Fibroblast of lung (primary cell): ENCODE results near the gene CCDC12. TPM values are rescaled to one million over a fixed set of nuclear protein-coding genes. Genes with fewer than 3 reads are reported as not detected.

Experiments used
- DNase-seq, 2 donors: peaks; one replicate each; pipeline versions ENCODE4 v3.0.0 to v3.0.0-alpha.2; 2010; ENCODE audit warnings: low read depth in 2 of 2
- H2AFZ ChIP-seq: 2 replicates; pipeline ENCODE4 v1.5.1; 2012; ENCODE audit warnings: low read length, control low read depth, inconsistent platforms
- H3K27ac ChIP-seq: 2 replicates; pipeline ENCODE4 v1.5.1; 2011; ENCODE audit warnings: low read length, control low read depth; ENCODE audit not compliant: insufficient read depth
- H3K27me3 ChIP-seq: 2 replicates; pipeline ENCODE4 v1.5.1; 2011; ENCODE audit warnings: mild to moderate bottlenecking, low read length; ENCODE audit not compliant: control insufficient read depth, insufficient read depth
- H3K36me3 ChIP-seq: 2 replicates; pipeline ENCODE4 v1.5.1; 2011; ENCODE audit warnings: low read length; ENCODE audit not compliant: control insufficient read depth, insufficient read depth
- H3K4me1 ChIP-seq: 2 replicates; pipeline ENCODE4 v1.5.1; 2011; ENCODE audit warnings: low read length; ENCODE audit not compliant: control insufficient read depth, insufficient read depth; ENCODE audit errors: extremely low read depth
- H3K4me2 ChIP-seq: 2 replicates; pipeline ENCODE4 v1.5.1; 2011; ENCODE audit warnings: low read length, control low read depth; ENCODE audit not compliant: insufficient read depth; ENCODE audit errors: extremely low read depth
- H3K4me3 ChIP-seq, 4 experiments: fragments of 200-600 bp in 1 of 4; sonication (generic) in 1 of 4; replicated peaks in 1 of 4; 2 replicates each; pipeline ENCODE4 v1.5.1; 2011 to 2016; ENCODE audit warnings: low read length in 4 of 4, low read depth in 3 of 4, mild to moderate bottlenecking in 3 of 4, control low read depth in 2 of 4, inconsistent platforms in 1 of 4, mixed read lengths in 1 of 4; ENCODE audit not compliant: insufficient read depth in 1 of 4; ENCODE audit errors: control extremely low read depth in 1 of 4
- H3K79me2 ChIP-seq: 2 replicates; pipeline ENCODE4 v1.5.1; 2012; ENCODE audit warnings: mild to moderate bottlenecking, low read length, inconsistent platforms; ENCODE audit not compliant: control insufficient read depth, insufficient read depth
- H3K9ac ChIP-seq: 2 replicates; pipeline ENCODE4 v1.5.1; 2011; ENCODE audit warnings: mild to moderate bottlenecking, low read length, control low read depth; ENCODE audit not compliant: insufficient read depth
- H3K9me3 ChIP-seq: 2 replicates; pipeline ENCODE4 v1.5.1; 2012; ENCODE audit warnings: low read depth, low read length; ENCODE audit not compliant: control insufficient read depth, insufficient read depth
- H4K20me1 ChIP-seq: 2 replicates; pipeline ENCODE4 v1.5.1; 2011; ENCODE audit warnings: low read length; ENCODE audit not compliant: control insufficient read depth, insufficient read depth; ENCODE audit errors: extremely low read depth
- CTCF ChIP-seq, 2 donors: IDR thresholded peaks in 1 of 2; conservative IDR thresholded peaks in 1 of 2; 1 replicate in 1 of 2; 2 replicates in 1 of 2; pipeline ENCODE4 v1.5.1; 2011 to 2012; ENCODE audit warnings: low read length in 2 of 2, control low read depth in 1 of 2, inconsistent platforms in 1 of 2, low read depth in 1 of 2, mild to moderate bottlenecking in 1 of 2
- EZH2 ChIP-seq: IDR thresholded peaks from 2 replicates; pipeline ENCODE4 v1.5.1; 2012; ENCODE audit warnings: low read length, control low read depth, mild to moderate bottlenecking; ENCODE audit errors: missing control alignments
- polyA plus RNA-seq, 2 donors: library from polyadenylated mRNA; depleted of rRNA in 1 of 2; stranded (reverse) in 1 of 2; unstranded in 1 of 2; fragments of >200 nt; gene quantifications; 2 replicates each; pipeline ENCODE4 v1.2.1, GENCODE V29; 2011 to 2012; ENCODE audit warnings: missing spikeins in 1 of 2
- total RNA-seq: library from RNA; depleted of rRNA; stranded (reverse); fragments of >200 nt; gene quantifications from 2 replicates; pipeline ENCODE4 v1.2.1, GENCODE V29; 2014

Gene CCDC12
- total and polyA plus RNA-seq, 2 donors (not counting 1 experiment from before 2014, with no cell fraction given): 28.0 to 29.2 TPM

GRCh38 chr3:46906471-46907058, 70.0 kb downstream of the CCDC12 start:
- H3K4me2 ChIP-seq: no peak overlapping the region
- H3K9me3 ChIP-seq: no peaks in the 10 kb centered on the region
- H4K20me1 ChIP-seq: no peaks in the 10 kb centered on the region
- no peak for TF ChIP-seq CTCF (conservative IDR thresholded peaks at IDR 0.05 in 1 of 2, IDR thresholded peaks at IDR 0.05 in 1 of 2; ENCODE audit: low read depth in 1 of 2, low read length in 2 of 2)
- TF ChIP-seq EZH2: no peak
- H3K27ac ChIP-seq: no peak overlapping the region
- no peaks in the 10 kb centered on the region for H3K36me3 ChIP-seq
- DNase-seq: no peak
- no peaks in the 10 kb centered on the region for H3K79me2 ChIP-seq
- H3K4me1 ChIP-seq: peaks cover 6% of the 10 kb centered on the region
- H3K27me3 ChIP-seq: peaks cover 6% of the 10 kb centered on the region
- no peak overlapping the region for H3K4me3 ChIP-seq
- no peak overlapping the region for H2AFZ ChIP-seq
- no peak overlapping the region for H3K9ac ChIP-seq

GRCh38 chr3:46905661-46906451, 70.7 kb downstream of the CCDC12 start:
- no peaks in the 10 kb centered on the region for H3K79me2 ChIP-seq
- H3K36me3 ChIP-seq: no peaks in the 10 kb centered on the region
- H3K9ac ChIP-seq: no peak overlapping the region
- TF ChIP-seq EZH2: no peak
- no peak for TF ChIP-seq CTCF (conservative IDR thresholded peaks at IDR 0.05 in 1 of 2, IDR thresholded peaks at IDR 0.05 in 1 of 2; ENCODE audit: low read depth in 1 of 2, low read length in 2 of 2)
- no peak overlapping the region for H3K27ac ChIP-seq
- no peaks in the 10 kb centered on the region for H3K9me3 ChIP-seq
- peaks cover 6% of the 10 kb centered on the region for H3K4me1 ChIP-seq
- no peak overlapping the region for H3K4me2 ChIP-seq
- no peaks in the 10 kb centered on the region for H4K20me1 ChIP-seq
- no peak overlapping the region for H2AFZ ChIP-seq
- DNase-seq: no peak
- H3K27me3 ChIP-seq: peaks cover 6% of the 10 kb centered on the region
- H3K4me3 ChIP-seq: no peak overlapping the region

- DNase-seq: no peak
- Histone ChIP-seq H3K27ac (no peak overlapping the region), H3K4me1 (peaks cover 6% of the 10 kb centered on the region), H3K27me3 (peaks cover 6% of the 10 kb centered on the region), H3K36me3 (no peaks in the 10 kb centered on the region), H3K79me2 (no peaks in the 10 kb centered on the region), H3K4me2 (no peak overlapping the region), H3K9ac (no peak overlapping the region), H3K4me3 (no peak overlapping the region), H3K9me3 (no peaks in the 10 kb centered on the region), H4K20me1 (no peaks in the 10 kb centered on the region), H2AFZ (no peak overlapping the region)
- no peak for TF ChIP-seq EZH2
- TF ChIP-seq CTCF (conservative IDR thresholded peaks at IDR 0.05 in 1 of 2, IDR thresholded peaks at IDR 0.05 in 1 of 2; ENCODE audit: low read depth in 1 of 2, low read length in 2 of 2): no peak
Observed at GRCh38 chr3:46905213-46905560, 71.4 kb downstream of the CCDC12 start.
